KMS-11 (cell line): ENCODE measurements around the gene C11orf21.

Source experiments
- H2AFZ ChIP-seq: fragments of 200-600 bp; sonication (generic); 2 replicates; pipeline ENCODE4 v1.6.1; 2016; ENCODE audit warnings: antibody characterized with exemption, mixed run types, low read depth
- H3K27ac ChIP-seq: fragments of 200-600 bp; sonication (generic); 2 replicates; pipeline ENCODE4 v1.6.1; 2016; ENCODE audit warnings: mild to moderate bottlenecking, mixed run types
- H3K27me3 ChIP-seq: fragments of 200-600 bp; sonication (generic); 2 replicates; pipeline ENCODE4 v1.6.1; 2017; ENCODE audit warnings: mild to moderate bottlenecking, low read depth, mixed run types, moderate library complexity; ENCODE audit not compliant: insufficient read depth
- H3K36me3 ChIP-seq: fragments of 200-600 bp; sonication (generic); 2 replicates; pipeline ENCODE4 v1.6.1; 2017; ENCODE audit warnings: mild to moderate bottlenecking, mixed run types; ENCODE audit not compliant: insufficient read depth
- H3K4me1 ChIP-seq: fragments of 200-600 bp; sonication (generic); 2 replicates; pipeline ENCODE4 v1.6.1; 2016; ENCODE audit warnings: mild to moderate bottlenecking, low read depth, mixed run types; ENCODE audit not compliant: poor library complexity, severe bottlenecking
- H3K4me2 ChIP-seq: fragments of 200-600 bp; sonication (generic); 2 replicates; pipeline ENCODE4 v1.7.0; 2016; ENCODE audit warnings: mild to moderate bottlenecking, mixed run types
- H3K4me3 ChIP-seq: fragments of 200-600 bp; sonication (generic); IDR thresholded peaks from 2 replicates; pipeline ENCODE4 v1.6.1; 2017; ENCODE audit warnings: low read depth, low read length, mixed read lengths; ENCODE audit not compliant: insufficient read depth
- H3K79me2 ChIP-seq: fragments of 200-600 bp; sonication (generic); 2 replicates; pipeline ENCODE4 v1.6.1; 2016; ENCODE audit warnings: low read depth, mixed run types; ENCODE audit not compliant: insufficient read depth
- H3K9ac ChIP-seq: fragments of 200-600 bp; sonication (generic); 2 replicates; pipeline ENCODE4 v1.6.1; 2016; ENCODE audit warnings: mild to moderate bottlenecking, mixed run types
- H4K20me1 ChIP-seq: fragments of 200-600 bp; sonication (generic); 2 replicates; pipeline ENCODE4 v1.6.1; 2016; ENCODE audit warnings: mild to moderate bottlenecking, mixed run types; ENCODE audit not compliant: insufficient read depth
- CTCF ChIP-seq: fragments of 200-600 bp; sonication (generic); conservative IDR thresholded peaks from 2 replicates; pipeline ENCODE4 v1.6.1; 2017; ENCODE audit warnings: low read depth, mild to moderate bottlenecking, antibody characterized with exemption, low read length, moderate library complexity, mixed read lengths

The C11orf21 gene

GRCh38 chr11:2265396-2265795, 36.3 kb downstream of the C11orf21 start:
- Histone ChIP-seq H3K4me1 (no peaks in the 10 kb centered on the region), H3K4me3 (no peak overlapping the region), H3K36me3 (no peaks in the 10 kb centered on the region), H3K4me2 (no peak overlapping the region), H3K27ac (no peak overlapping the region), H3K27me3 (peaks cover 54% of the 10 kb centered on the region), H3K9ac (no peak overlapping the region), H2AFZ (no peak overlapping the region), H3K79me2 (no peaks in the 10 kb centered on the region), H4K20me1 (no peaks in the 10 kb centered on the region)
- TF ChIP-seq CTCF, result no peak

- no peaks in the 10 kb centered on the region for H3K4me1 ChIP-seq
These were observed 37.2 kb downstream of the C11orf21 start for GRCh38 chr11:2264366-2265053.

GRCh38 chr11:2263724-2264360, 37.9 kb downstream of the C11orf21 start:
- Histone ChIP-seq H3K4me1 (no peaks in the 10 kb centered on the region), H3K27me3 (peaks cover 62% of the 10 kb centered on the region), H3K4me2 (no peak overlapping the region), H4K20me1 (no peaks in the 10 kb centered on the region), H3K9ac (no peak overlapping the region), H3K36me3 (no peaks in the 10 kb centered on the region), H3K79me2 (no peaks in the 10 kb centered on the region), H3K4me3 (no peak overlapping the region), H2AFZ (no peak overlapping the region), H3K27ac (no peak overlapping the region)
- TF ChIP-seq CTCF, result no peak

More at GRCh38 chr11:2264366-2265053, 37.2 kb downstream of the C11orf21 start:
- no peaks in the 10 kb centered on the region for H3K79me2 ChIP-seq
- no peak overlapping the region for H3K4me3 ChIP-seq
- no peak overlapping the region for H3K27ac ChIP-seq
- H3K9ac ChIP-seq, result no peak overlapping the region
- H3K27me3 ChIP-seq, result peaks cover 62% of the 10 kb centered on the region
- TF ChIP-seq CTCF, result no peak
- no peaks in the 10 kb centered on the region for H3K36me3 ChIP-seq
- H3K4me2 ChIP-seq, result no peak overlapping the region
- H4K20me1 ChIP-seq, result no peaks in the 10 kb centered on the region
- H2AFZ ChIP-seq, result no peak overlapping the region

GRCh38 chr11:2263071-2263565, 38.6 kb downstream of the C11orf21 start:
- no peak for TF ChIP-seq CTCF
- H3K9ac ChIP-seq, result no peak overlapping the region
- no peaks in the 10 kb centered on the region for H4K20me1 ChIP-seq
- no peak overlapping the region for H3K4me3 ChIP-seq
- no peaks in the 10 kb centered on the region for H3K79me2 ChIP-seq
- no peak overlapping the region for H2AFZ ChIP-seq
- H3K4me1 ChIP-seq, result no peaks in the 10 kb centered on the region
- no peak overlapping the region for H3K4me2 ChIP-seq
- peaks cover 69% of the 10 kb centered on the region for H3K27me3 ChIP-seq
- H3K27ac ChIP-seq, result no peak overlapping the region
- H3K36me3 ChIP-seq, result no peaks in the 10 kb centered on the region
